HT-29 (cell line): ENCODE results near the gene NHERF2. TPM values are rescaled to one million over a fixed set of nuclear protein-coding genes. Genes with fewer than 3 reads are reported as not detected.
"Not testable (repeated sequence)": the region's sequence is repeated elsewhere in the genome, so short reads cannot be mapped to it uniquely, and the experiment has no call there.

Source experiments
- DNase-seq: peaks from one replicate; pipeline ENCODE4 v3.0.0-alpha.2; 2015; ENCODE audit warnings: low spot score
- total RNA-seq: library from RNA; depleted of rRNA; stranded (reverse); fragments of >200 nt; shearing (Covaris generic); gene quantifications from 2 replicates; pipeline ENCODE4 v1.2.3, GENCODE V29; 2014

NHERF2 gene
- total RNA-seq, 1 experiment from 2014 or later = 258 TPM

DNA sequence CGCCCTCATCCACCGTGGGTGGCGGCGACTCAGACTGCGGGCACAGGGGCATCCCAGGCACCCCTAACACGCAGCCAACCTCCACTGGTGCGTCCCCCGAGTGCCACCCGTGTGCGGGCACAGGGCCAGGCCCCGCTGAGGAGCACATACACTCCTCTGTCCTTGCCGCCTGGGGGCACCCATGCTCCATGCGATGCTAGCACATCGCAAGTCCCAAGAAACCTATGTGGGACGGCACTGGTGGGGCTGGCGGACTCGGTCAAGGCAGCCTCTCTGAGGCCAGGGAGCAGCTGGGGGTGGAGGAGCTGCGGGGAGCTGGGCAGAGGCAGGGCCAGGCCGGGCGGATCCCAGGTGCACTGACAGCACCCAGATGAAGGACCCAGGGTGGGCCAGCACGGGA lies 21.1 kb upstream of the NHERF2 start:
- DNase-seq = no peak

- no peak for DNase-seq
Measured at GRCh38 chr16:2006317-2006716, 20.4 kb upstream of the NHERF2 start.

DNA sequence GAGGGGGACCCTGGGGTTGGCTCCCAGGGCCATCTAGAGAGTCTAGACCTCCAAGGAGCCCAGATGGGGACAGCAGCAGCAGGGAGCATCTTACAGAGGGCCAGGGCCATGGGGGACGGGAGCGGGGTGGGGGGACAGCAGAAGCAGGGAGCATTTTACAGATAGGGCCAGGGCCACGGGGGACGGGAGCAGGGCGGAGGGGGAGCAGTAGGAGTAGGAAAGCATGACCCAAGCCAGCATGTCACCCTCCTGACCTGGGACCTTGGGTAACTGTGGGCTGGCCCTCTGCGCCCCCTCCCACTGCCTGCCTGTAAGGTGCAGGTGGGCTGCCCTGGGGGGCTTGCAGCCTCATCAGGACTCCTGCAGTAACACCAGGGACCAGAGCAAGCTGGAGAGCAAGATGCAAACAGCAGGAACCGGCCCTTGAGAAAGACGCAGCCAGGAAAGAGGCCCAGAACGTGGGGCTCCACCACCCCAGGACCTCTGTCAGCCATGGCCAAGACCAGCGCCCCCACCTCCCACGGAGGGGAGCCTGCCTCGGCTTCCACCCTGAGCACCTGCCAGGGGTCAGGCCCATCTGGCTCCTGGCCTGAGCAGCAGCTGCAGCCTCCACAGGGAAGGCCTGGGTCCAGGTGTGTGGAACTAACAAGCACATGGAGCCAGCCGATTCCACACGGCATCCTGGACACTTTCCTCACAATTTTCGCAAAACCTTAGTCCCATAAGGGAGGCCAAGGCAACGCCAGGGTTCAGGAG lies 19.4 kb upstream of the NHERF2 start:
- DNase-seq = no peak

GRCh38 chr16:2008009-2008526 lies 18.6 kb upstream of the NHERF2 start:
- peak; percentile 58 for DNase-seq

- peak; percentile 47 for DNase-seq
Measured at GRCh38 chr16:2008631-2009163, 18.0 kb upstream of the NHERF2 start.

DNA sequence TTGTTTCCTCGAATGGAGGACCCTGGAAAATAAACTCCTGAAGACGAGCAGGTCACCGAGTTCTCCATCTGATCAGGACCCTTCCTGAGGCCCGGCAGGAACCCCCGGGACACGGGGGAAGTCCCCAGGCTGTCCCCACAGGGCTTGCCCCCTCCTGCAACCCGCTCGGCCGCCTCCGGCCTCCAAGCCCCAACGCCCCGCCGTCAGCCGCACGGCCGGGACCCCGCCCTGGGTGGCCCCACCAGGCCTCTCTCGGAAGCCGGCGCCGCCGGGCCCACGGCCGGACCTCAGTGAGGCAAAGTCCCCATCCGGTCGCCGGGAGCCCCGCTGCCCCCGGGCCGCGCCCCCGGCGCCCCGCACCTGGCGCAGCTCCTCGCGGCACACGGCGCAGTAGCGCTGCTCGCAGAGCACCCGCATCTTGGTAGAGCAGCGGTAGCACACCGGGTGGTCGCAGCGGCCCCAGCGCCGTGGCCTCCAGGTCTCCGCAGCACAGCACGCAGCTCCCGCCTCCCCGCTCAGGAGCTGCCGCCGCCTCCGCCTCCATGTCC lies 17.5 kb upstream of the NHERF2 start:
- no peak for DNase-seq

- peak; percentile 92 for DNase-seq
Measured at GRCh38 chr16:2009791-2010510, 16.8 kb upstream of the NHERF2 start, which contains the start of gene ZNF598. ZNF598 (minus strand) TSS chr16:2009821.

DNA sequence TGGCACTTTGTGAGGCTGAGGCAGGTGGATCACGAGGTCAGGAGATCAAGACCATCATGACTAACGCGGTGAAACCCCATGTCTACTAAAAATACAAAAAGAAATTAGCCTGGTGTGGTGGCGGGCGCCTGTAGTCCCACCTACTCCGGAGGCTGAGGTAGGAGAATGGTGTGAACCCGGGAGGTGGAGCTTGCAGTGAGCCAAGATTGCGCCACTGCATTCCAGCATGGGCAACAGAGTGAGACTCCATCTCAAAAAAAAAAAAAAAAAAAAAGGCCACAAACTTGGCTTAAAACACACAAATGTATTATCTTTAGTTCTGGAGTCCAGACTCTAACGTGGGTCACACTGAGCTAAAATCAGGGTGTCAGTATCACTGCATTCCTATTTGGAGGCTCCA lies 15.0 kb upstream of the NHERF2 start:
- not testable (repeated sequence) for DNase-seq

DNA sequence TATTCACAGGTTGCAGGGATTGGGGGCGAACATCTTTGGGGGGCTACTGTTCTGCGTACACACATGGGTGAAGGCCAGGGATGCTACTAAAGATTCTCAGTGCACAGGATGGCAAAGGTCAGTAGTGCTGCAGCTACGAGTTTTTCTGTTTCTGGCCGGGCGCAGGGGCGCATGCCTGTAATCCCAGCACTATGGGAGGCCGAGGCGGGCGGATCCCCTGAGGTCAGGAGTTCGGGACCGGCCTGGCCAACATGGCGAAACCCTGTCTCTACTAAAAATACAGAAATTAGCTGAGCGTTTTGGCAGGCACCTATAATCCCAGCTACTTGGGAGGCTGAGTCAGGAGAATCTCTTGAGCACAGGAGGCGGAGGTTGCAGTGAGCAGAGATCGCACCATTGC lies 13.2 kb upstream of the NHERF2 start:
- no peak for DNase-seq

- DNase-seq = peak; percentile 70
Measured at GRCh38 chr16:2015117-2015946, 11.4 kb upstream of the NHERF2 start.

GRCh38 chr16:2015947-2016208 lies 10.8 kb upstream of the NHERF2 start:
- no peak for DNase-seq

DNA sequence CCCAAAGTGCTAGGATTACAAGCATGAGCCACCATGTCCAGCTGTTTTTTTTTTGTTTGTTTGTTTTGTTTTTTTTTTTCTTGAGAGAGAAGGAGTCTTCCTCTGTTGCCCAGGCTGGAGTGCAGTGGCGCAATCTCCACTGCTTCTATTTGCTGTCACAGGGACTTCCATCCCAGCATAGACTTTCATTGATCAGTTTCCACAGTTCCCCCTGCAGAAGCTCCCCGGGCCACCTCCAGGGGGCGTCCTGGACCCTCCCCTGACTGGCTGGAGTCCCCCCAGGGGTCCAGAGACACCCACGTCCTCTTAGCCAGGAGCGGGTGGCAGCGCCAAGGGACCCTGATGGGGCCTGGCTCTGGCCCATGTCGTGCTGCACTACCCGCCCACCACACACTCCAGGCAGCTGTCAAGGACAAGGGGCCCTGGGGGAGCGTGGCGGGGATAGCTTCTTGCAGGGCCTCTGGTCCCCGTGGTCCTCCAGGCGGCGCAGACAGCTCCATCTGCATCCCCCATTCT lies 10.2 kb upstream of the NHERF2 start:
- DNase-seq = no peak

- DNase-seq = no peak
Measured at GRCh38 chr16:2019518-2019920, 7.2 kb upstream of the NHERF2 start, which contains the start of gene NPW. NPW (plus strand) TSS chr16:2019785.

DNA sequence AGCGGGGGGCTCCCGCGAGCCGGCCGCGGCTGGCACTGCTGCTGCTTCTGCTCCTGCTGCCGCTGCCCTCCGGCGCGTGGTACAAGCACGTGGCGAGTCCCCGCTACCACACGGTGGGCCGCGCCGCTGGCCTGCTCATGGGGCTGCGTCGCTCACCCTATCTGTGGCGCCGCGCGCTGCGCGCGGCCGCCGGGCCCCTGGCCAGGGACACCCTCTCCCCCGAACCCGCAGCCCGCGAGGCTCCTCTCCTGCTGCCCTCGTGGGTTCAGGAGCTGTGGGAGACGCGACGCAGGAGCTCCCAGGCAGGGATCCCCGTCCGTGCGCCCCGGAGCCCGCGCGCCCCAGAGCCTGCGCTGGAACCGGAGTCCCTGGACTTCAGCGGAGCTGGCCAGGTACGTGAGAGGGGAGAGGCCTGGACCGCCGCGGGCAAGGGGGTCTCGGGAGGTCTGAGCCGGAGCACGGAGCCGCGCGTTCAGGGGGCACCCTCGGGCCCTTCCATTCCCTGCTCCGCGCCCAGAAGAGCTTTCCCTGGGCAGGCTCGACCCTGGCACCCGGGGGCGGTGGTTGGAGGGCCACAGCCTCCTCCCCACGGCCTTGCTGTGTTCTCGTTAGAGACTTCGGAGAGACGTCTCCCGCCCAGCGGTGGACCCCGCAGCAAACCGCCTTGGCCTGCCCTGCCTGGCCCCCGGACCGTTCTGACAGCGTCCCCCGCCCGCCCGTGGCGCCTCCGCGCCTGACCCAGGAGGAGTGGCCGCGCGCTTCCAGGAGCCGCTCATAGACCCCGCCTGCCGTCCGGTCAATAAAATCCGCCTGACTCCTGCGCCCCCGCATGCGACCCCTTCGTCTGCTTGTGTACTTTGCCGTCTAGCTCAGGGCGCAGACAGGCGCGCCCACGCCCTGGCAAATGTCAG lies 6.5 kb upstream of the NHERF2 start:
- DNase-seq = no peak

DNA sequence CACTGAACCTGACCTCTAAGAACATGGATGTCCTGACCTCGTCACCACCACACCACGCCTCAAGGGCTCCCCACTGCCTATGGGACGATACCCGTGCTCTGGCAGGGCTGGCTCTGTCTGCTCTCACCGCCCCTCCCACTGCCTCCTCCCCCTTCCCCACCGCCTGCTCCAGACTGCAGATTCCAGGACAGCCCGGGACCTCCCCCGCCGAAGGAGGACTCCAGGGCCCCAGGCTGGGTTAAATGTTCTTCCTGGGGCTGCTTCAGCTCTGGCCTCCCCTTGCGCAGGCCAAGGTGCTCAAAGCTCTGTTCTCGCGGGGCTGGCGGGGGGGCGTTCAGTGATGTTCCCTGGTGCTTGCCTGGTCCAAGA lies 4.0 kb upstream of the NHERF2 start:
- no peak for DNase-seq

GRCh38 chr16:2023092-2024031 lies 3.3 kb upstream of the NHERF2 start:
- DNase-seq = peak; percentile 98

DNA sequence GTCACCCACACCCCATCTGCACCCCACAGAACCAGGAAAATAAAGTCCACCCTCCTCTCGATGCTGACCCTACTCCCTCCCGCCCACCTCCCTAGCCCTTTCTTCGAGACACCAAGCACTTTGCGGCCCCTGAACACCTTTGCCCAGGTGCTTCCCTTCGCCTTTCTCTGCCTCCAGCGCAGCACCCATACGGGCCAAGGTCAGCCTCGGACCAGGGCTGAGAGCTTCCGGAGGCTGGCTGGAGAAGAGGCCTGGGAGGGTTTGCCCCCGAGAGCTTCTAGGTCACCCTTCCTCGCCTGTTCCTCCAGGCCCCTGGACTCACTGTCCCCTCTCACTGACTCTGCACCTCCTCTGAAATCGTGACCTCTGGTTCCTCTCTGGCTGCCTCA lies 2.7 kb upstream of the NHERF2 start:
- no peak for DNase-seq

- DNase-seq = no peak
Measured at GRCh38 chr16:2025251-2025650, 1.5 kb upstream of the NHERF2 start.

DNA sequence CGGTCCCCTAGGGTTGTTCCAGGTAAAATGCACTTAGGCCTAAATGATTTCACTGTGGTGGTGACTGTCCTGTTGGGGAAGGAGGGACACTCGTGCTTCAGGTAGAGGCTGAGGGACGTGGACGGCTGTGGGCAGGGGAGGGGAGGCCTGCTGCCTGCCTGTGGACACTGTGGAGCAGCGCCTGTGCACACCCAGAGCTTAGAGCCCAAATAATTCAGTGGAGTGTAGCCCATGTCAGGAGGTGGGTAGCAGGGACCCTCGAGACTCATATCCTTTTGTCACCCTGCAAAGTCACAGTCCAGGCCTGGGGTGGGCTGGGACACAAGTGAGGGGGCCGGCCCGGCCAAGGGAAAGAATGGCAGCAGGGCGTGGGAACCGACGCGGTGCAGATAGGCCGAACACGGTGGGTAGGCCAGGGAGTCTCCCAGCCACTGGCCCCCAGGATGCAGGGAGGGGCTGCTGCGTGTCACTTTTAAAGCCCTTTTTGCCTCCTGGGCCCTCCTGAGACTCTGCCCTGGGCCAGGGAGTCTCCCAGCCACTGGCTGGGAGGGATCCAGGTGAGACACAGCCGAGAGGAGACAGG lies 733 bp upstream of the NHERF2 start:
- DNase-seq = no peak
